Gastroesophageal sphincter (tissue), 4 donors: Measurements from ENCODE around the gene LMO1. TPM values are rescaled to one million over a fixed set of nuclear protein-coding genes. Genes with fewer than 3 reads are reported as not detected.
A peak's percentile ranks its signal among the peaks of the same experiment; 100 is the strongest.

Source experiments
- ATAC-seq: fragments of 150-250 bp; one replicate; pipeline ENCODE4 v1.9.1; 2016; ENCODE audit warnings: mild to moderate bottlenecking, moderate library complexity
- H3K27ac ChIP-seq, 4 donors: fragments of 200-600 bp; sonication (generic) in 3 of 4; 1 replicate in 3 of 4; 2 replicates in 1 of 4; pipeline ENCODE4 v1.5.1; 2016 to 2019
- H3K27me3 ChIP-seq: fragments of 200-600 bp; sonication (generic); one replicate; pipeline ENCODE4 v1.5.1; 2019
- H3K36me3 ChIP-seq, 2 donors: fragments of 200-600 bp; sonication (generic); one replicate each; pipeline ENCODE4 v1.5.1; 2019; ENCODE audit warnings: control low read depth in 1 of 2
- H3K4me1 ChIP-seq, 3 donors: fragments of 200-600 bp; sonication (generic); 1 replicate in 2 of 3; 2 replicates in 1 of 3; pipeline ENCODE4 v1.5.1; 2016 to 2019; ENCODE audit warnings: control low read depth in 2 of 3
- H3K4me3 ChIP-seq, 2 donors: fragments of 200-600 bp; sonication (generic); one replicate each; pipeline ENCODE4 v1.5.1; 2019; ENCODE audit warnings: mild to moderate bottlenecking in 1 of 2, moderate library complexity in 1 of 2
- H3K9me3 ChIP-seq, 3 donors: fragments of 200-600 bp; sonication (generic); one replicate each; pipeline ENCODE4 v1.5.1; 2017 to 2019; ENCODE audit warnings: control low read depth in 2 of 3
- EP300 ChIP-seq: sonication (generic); formaldehyde crosslinking; IDR thresholded peaks from one replicate; pipeline ENCODE4 v1.6.1; 2017; ENCODE audit warnings: antibody characterized with exemption, mild to moderate bottlenecking
- POLR2A ChIP-seq, 2 donors: fragments of 450-650 bp; IDR thresholded peaks; one replicate each; pipeline ENCODE4 v1.6.1; 2017; ENCODE audit warnings: antibody characterized with exemption in 2 of 2, mild to moderate bottlenecking in 2 of 2, moderate library complexity in 1 of 2
- POLR2AphosphoS5 ChIP-seq: sonication (generic); formaldehyde crosslinking; IDR thresholded peaks from one replicate; pipeline ENCODE4 v1.6.1; 2017; ENCODE audit warnings: antibody characterized with exemption
- WGBS, 2 donors: methylation state at CpG; one replicate each; pipeline ENCODE4 v1.1.5; 2018; ENCODE audit warnings: low coverage in 1 of 2; 5-methylcytosine and 5-hydroxymethylcytosine counted together
- total RNA-seq, 4 donors: library from RNA; depleted of rRNA; stranded (reverse); fragments of >200 nt; gene quantifications; one replicate each; pipeline ENCODE4 v1.1.0, GENCODE V29; 2016
- TF ChIP-seq, protein P1 (sequence below), 4 experiments: fragments of 200-600 bp in 2 of 4; fragments of 450-650 bp in 2 of 4; sonication (generic) in 1 of 4; IDR thresholded peaks; one replicate each; pipeline ENCODE4 v1.5.1; 2017 to 2019; ENCODE audit warnings: antibody characterized with exemption in 4 of 4, mild to moderate bottlenecking in 2 of 4, moderate library complexity in 2 of 4

The LMO1 gene
- total RNA-seq, 4 donors from 2014 or later: not detected

DNA sequence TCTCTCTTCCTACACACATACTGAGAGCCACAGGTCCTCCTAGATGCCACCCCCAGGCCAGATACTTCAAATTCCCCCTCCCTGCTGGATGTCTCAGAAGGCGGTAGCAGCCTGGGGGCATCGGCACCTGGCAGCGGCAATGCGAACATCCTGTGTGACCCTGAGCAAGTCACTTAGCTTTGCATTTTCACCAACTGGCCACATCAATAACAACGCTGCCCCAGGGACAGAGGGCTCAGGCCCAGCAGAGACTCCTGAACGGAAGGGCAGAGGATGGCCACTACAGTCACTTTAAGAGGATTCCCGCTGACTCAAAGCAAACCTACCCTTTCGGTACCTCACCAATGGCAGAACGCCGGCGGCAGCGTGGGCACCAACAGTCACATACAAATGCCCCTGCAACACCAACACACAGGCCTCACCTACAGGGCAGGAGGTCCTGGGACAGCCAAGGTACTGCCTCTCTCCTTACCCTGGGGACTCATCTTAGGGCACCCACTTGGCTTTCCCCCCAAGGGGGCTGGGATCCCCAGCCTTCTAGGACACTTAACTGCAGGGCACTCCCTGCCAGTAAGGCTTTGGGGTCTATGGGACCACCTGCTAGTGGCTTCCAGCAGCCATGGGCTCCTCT is 1.6 kb downstream of the LMO1 start:
- no peak for ATAC-seq
- H3K27ac ChIP-seq: peak overlapping the region in 2 of 4 donors; percentile 63 to 68
- no peaks in the 10 kb centered on the region for H3K36me3 ChIP-seq
- H3K9me3 ChIP-seq: no peaks in the 10 kb centered on the region
- H3K27me3 ChIP-seq: peaks cover 36% of the 10 kb centered on the region
- WGBS, 2 donors: 80% methylated on average over 1 of the region's 12 CpGs; no CpG with 5 or more reads in 1 of the 2 donors
- H3K4me3 ChIP-seq: peak overlapping the region in 1 of 2 donors; percentile 67
- H3K4me1 ChIP-seq: peaks cover 0 to 36% (median 6%) of the 10 kb centered on the region in 3 donors
- TF ChIP-seq, protein P1, sequence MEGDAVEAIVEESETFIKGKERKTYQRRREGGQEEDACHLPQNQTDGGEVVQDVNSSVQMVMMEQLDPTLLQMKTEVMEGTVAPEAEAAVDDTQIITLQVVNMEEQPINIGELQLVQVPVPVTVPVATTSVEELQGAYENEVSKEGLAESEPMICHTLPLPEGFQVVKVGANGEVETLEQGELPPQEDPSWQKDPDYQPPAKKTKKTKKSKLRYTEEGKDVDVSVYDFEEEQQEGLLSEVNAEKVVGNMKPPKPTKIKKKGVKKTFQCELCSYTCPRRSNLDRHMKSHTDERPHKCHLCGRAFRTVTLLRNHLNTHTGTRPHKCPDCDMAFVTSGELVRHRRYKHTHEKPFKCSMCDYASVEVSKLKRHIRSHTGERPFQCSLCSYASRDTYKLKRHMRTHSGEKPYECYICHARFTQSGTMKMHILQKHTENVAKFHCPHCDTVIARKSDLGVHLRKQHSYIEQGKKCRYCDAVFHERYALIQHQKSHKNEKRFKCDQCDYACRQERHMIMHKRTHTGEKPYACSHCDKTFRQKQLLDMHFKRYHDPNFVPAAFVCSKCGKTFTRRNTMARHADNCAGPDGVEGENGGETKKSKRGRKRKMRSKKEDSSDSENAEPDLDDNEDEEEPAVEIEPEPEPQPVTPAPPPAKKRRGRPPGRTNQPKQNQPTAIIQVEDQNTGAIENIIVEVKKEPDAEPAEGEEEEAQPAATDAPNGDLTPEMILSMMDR (IDR thresholded peaks at IDR 0.05): no peak
- TF ChIP-seq POLR2A (IDR thresholded peaks at IDR 0.05) (no peak), EP300 (no peak), POLR2AphosphoS5 (no peak)

GRCh38 chr11:8261291-8261690 is 2.4 kb downstream of the LMO1 start:
- ATAC-seq: no peak
- 100% methylated on average over 1 of the region's 2 CpGs; no CpG with 5 or more reads in 1 of the 2 donors for WGBS, 2 donors

GRCh38 chr11:8260202-8260966 is 3.3 kb downstream of the LMO1 start:
- TF ChIP-seq EP300: no peak
- TF ChIP-seq POLR2AphosphoS5: no peak
- TF ChIP-seq, protein P1 (IDR thresholded peaks at IDR 0.05): no peak
- TF ChIP-seq POLR2A (IDR thresholded peaks at IDR 0.05): no peak
- peaks cover 19% of the 10 kb centered on the region for H3K27me3 ChIP-seq
- H3K9me3 ChIP-seq: no peaks in the 10 kb centered on the region
- no peak for ATAC-seq
- no peak overlapping the region for H3K27ac ChIP-seq
- H3K4me3 ChIP-seq: no peak overlapping the region
- no peaks in the 10 kb centered on the region for H3K36me3 ChIP-seq
- WGBS, 2 donors: 91% methylated on average over 9 to 16 of the region's 20 CpGs
- peaks cover 0 to 36% (median 6%) of the 10 kb centered on the region in 3 donors for H3K4me1 ChIP-seq

More at GRCh38 chr11:8261291-8261690, 2.4 kb downstream of the LMO1 start:
- TF ChIP-seq, protein P1 (IDR thresholded peaks at IDR 0.05): no peak
- TF ChIP-seq EP300 (no peak), POLR2AphosphoS5 (no peak), POLR2A (IDR thresholded peaks at IDR 0.05) (no peak)
- Histone ChIP-seq H3K9me3 (no peaks in the 10 kb centered on the region), H3K27me3 (peaks cover 28% of the 10 kb centered on the region), H3K27ac (no peak overlapping the region), H3K4me3 (no peak overlapping the region), H3K4me1 (peaks cover 0 to 36% (median 6%) of the 10 kb centered on the region in 3 donors), H3K36me3 (no peaks in the 10 kb centered on the region)

GRCh38 chr11:8259306-8259959 is 4.2 kb downstream of the LMO1 start:
- H3K36me3 ChIP-seq: no peaks in the 10 kb centered on the region
- no peak overlapping the region for H3K27ac ChIP-seq
- H3K9me3 ChIP-seq: no peaks in the 10 kb centered on the region
- no peak for ATAC-seq
- H3K4me3 ChIP-seq: no peak overlapping the region
- peaks cover 10% of the 10 kb centered on the region for H3K27me3 ChIP-seq
- peaks cover 0 to 36% (median 6%) of the 10 kb centered on the region in 3 donors for H3K4me1 ChIP-seq
- WGBS, 2 donors: 80 to 92% methylated on average over 2 to 4 of the region's 11 CpGs
- TF ChIP-seq, protein P1 (IDR thresholded peaks at IDR 0.05): no peak
- TF ChIP-seq POLR2AphosphoS5: no peak
- TF ChIP-seq EP300: no peak
